NOMO-1 treated with DMSO at 0.1 percent for 48 hours (cell line): ENCODE data around the gene MLPH.
"Not testable (repeated sequence)": the region's sequence is repeated elsewhere in the genome, so short reads cannot be mapped to it uniquely, and the experiment has no call there.

ENCODE experiments used
- DNase-seq: peaks from one replicate; lab custom pipeline; 2025; ENCODE audit not compliant: unreplicated experiment; lab: John Stamatoyannopoulos, UW

MLPH gene

DNA sequence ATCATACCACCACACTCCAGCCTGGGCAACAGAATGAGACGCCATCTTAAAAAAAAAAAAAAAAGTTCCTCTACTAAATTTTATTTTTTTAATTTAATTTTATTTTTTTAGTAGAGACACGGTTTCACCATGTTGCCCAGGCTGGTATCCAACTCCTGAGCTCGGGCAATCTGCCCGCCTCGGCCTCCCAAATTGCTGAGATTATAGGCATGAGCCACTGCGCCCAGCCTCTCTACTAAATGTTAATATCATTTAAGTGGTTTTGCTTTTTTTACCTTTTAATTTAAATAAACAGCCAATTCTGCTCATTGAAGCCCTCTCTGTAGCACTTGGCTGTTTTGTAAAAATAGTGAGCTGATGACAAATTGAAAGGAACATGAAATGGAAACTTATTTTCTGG, 94.3 kb downstream of the MLPH start:
- DNase-seq: no peak

GRCh38 chr2:237581751-237582746, 95.0 kb downstream of the MLPH start:
- peak; percentile 39 for DNase-seq

DNA sequence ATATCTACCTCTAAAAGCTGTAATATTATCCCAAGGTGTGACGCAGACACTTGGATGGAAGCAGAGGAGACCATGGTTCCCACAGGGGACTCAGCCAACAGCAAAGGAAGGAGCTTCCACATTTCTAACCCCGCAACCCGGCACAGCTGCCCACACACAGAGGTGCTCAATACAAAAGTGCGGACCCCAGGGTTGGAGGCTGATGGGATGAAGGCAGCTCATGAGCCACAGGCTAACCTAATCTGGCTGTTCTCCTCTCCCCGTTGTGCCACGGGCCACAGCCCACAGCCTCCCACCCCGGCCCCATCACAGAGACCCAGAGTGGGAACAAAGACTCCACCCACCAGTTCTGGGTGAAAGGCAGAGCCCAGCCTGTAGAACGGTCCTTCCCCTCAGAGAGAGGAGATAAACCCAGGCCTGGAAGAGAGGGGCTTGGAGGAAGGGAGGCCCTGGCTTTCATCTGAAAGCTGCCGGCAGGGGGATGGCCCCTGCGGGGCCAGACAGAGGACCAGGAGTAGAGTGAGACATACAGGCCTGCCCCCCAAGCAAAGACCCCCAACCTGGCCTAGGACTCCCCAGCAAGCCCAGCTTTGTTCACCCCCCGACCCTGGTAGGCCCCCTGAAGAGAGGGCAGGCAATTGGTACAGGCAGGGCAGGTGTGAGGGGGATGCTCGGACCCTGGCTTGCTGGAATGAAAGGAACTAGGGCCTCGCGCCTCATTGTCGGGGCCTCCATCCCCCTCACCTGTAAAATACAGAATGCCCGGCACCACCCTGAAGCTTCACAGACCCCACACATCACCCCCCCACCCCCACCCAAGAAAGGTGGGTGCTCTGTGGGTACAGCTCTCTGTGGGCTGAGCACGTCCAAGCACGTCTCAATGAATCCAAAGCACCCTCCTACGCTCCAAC, 96.6 kb downstream of the MLPH start:
- no peak for DNase-seq

GRCh38 chr2:237585590-237586221, 98.7 kb downstream of the MLPH start:
- no peak for DNase-seq

DNA sequence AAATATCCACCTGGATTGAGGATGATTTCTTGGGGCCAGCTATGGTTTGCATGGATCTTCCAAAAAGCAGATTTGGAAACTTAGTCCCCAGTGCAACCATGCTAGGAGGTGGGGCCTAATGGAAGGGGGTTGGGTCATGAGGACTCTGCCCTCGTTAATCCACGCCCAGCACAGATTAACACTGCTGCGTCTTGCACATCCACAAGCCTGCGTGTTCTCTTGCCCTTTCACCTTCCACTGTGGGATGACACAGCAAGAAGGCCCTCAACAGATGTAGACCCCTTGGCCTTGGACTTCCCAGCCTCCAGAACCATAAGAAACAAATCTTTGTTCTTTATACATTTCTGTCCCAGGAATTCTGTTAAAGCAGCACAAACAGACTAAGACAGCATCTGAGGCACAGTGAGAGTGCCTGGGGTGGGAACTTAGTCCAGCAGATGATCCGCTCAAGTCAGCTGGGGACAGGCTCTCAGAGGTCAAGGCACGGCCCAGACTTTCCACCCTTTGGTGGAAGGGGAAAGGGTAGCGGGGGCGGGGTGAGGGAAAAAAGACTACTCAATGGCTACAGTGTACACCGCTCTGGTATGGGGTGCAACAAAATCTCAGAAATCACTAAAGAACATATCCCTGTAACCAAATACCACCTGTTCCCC, 101.1 kb downstream of the MLPH start:
- no peak for DNase-seq

- no peak for DNase-seq
These were observed 103.5 kb downstream of the MLPH start, which contains the start of gene RAB17 for GRCh38 chr2:237590272-237591140. Gene RAB17, minus strand, starts transcription at chr2:237590734. Its CDS starts 4,580 bp downstream, at chr2:237586154.

DNA sequence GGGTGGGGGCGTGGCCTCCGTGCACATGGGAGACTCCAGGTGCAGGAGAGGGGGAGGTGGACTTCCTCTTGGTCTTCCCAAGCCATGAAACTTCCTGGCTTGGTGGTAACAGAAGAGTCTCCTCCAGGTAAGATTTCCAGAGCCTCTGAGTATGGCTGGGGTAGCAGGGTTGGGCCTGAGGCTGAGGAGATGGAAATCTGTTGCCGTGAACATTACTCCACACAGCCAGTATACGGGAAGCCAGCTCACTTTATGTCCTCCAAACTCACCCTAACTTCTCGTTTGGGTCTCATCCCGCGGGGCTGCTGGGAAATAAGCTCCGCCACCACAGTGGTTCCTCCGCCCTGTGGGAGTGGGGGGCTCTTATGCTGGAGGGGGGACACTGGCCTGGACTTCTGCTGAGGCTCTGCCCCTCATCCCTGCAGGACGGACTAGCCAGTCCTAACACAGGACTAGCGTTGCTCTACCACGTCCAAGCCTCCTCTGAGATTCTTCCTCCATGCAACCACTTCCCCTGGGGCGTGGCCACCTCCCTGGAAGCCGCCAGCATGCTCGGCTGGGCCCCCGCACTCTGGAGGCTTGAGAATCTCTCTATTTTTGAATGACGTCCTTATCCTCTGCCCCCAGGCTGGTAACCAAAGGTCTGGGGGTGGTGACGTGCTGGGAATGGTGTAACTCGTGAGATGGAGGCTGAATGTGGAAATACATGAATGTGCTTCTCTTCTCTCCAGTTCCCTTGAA, 104.3 kb downstream of the MLPH start:
- peak; percentile 67 for DNase-seq

GRCh38 chr2:237592425-237592980, 105.5 kb downstream of the MLPH start:
- DNase-seq: no peak

DNA sequence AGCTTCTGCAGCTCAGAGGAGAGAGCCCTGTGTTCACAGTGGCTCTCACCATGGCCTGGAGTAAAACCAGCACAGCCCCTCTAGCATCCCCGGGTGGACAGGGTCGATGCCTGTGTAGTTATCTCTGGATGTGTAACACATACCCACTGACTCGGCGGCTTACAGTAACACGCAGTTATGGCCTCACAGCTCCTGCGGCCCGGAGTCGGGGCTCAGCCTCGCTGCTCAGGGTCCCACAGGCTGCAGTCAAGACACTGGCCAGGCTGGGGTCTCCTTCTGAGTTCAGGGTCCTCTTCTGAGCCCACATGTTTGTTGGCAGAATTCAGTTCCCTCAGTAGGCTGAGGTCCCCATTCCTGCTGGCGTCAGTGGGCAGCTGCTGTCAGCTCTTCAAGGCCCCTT, 106.0 kb downstream of the MLPH start:
- DNase-seq: no peak

GRCh38 chr2:237593596-237594320, 106.7 kb downstream of the MLPH start:
- no peak for DNase-seq

DNA sequence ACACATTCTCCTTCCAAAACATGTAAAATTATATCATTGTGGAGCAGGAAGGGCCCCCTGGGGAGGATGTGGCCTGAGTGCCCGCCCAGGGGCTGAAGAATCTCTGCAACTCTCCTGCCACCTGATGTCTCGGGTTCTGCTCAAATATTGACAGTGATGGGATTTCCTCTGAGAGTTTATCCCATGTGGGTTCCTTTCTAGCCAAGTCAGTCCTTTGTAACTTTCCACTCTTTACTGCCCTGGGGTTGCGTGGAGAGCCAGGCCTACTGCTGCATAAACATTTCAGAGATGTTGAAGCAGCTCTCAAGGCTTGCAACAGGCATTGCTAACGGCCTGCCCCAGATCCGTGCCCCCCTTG, 107.4 kb downstream of the MLPH start:
- DNase-seq: no peak

DNA sequence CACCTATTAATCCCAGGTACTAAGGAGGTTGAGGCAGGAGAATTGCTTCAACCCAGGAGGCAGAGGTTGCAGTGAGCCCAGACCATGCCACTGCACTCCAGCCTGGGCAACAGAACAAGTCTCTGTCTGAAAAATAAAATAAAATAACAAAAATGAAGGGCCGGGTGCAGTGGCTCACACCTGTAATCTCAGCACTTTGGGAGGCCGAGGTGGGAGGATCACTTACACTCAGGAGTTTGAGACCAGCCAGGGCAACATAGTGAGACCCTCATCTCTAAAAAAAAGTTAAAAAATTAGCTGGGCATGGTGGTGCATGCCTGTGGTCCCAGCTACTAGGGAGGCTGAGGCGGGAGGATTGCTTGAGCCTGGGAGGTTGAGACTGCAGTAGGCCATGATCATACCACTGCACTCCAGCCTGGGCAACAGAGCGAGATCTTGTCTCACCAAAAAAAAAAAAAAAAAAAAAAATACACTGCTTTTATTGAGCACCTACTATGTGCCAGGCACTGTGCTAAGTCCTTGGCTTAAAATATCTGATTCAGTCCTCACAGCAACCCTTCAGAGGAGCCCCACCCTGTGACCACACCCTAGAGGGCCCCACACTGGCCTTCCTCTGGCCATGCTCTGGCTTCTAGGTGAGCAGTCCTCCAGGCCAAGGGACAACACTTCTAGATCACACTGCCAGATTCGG, 108.9 kb downstream of the MLPH start:
- DNase-seq: not testable (repeated sequence)

DNA sequence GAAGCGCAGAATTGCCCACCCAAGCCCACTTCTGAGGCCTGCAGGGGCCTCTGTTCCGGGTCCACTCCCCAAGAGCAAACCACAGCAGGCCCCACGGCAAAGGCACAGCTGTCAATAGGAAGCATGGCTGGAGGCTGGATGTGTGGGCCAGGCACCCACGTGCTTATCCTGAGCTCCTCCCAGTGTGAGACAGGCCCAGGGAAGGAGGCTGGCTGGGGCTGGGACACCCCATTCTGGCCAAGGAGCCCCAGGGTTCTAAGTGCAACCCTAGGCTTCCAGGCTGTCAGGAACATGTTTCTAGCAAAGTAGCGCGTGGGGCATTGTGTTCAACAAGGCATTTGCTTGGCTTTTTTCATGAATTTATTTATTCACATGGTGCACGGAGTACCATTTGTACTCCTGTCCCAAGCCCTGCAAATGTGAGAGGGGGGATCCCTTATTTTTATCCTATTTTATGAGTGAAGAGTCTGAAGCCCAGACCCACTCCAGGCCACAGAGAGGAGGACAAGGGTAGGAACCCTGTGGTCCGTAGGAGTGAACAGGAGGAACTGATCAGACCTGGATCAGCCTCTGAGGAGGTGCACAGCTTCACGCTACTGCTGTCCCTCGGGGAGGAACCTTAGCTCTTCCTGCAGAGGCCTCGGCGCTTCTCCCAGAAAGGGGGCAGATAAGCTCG, 109.6 kb downstream of the MLPH start:
- no peak for DNase-seq

DNA sequence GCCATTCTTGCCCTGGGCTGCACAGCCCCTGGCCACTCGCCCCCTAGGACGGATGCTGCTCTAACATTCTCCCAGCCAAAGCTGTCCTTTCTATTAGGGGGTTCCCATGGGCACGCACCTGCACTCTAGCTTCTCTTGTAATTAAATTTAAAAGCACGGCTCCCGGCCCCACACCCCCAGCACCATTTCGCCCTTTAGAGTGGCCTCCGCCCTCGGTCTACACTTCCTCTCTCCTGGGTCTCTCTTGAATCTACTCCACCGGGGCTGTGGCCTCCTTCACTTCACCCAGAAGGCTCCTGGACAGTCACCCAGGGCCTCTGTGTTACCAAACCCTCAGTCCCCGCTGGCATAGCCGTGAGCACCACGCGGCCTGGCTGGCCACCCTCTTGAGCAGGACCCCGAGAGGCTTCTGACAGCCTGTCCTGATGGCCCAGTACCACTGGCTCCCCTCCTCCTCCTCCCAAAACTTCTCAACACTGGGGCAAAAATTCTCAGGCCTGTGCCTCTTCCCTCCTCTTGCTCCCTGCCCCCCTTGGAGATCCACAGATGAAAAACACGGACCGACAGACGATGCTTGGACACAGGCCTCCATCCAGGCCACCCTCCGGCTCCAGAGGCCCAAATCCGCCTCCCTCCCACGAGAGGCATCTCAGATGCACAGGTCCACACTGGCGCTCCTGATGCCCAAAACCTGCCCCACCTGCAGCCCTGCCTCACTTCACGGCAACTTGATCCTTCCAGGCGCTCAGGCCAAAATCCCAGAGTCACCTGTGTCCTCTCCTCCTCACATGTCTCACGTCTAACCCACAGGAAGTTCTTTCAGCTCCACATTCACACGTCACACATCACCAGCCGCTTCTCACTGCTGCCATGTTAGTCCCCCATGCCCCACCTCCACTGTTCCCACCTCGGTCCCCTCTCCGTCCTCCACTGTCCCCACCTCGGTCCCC, 110.4 kb downstream of the MLPH start:
- no peak for DNase-seq

DNA sequence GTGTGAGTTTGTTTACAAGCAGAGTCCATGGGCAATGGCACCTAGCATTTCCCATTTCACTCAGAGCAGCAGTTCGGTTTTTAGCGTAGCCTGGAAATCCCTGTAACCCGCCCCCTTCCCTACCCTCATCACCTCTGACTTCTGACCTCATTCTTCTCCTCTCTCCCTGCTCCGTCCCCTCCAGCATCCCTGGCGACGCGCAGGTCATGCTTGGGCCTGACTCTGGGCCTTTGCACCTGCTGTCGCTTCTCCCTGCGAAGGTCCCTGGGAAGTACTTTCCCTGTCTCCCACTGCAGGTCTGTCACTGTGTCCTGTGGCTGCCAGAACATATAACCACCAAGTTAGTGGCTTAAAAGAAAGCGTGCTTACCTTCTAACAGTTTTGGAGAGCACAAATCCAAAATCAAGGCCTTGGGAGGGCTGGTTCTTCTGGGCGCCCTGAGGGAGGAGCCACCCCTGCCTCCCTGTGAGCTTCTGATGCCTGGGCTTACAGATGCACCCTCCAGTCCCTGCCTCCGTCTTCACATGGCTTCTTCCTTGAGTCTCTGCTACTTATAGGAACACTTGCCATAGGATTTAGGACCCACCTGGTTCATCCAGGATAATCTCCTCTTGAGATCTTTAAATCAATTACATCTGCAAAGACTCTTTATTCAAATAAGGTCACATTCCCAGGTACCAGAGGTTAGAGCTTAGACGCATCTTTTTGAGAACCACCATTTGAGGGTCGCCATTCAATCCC, 111.6 kb downstream of the MLPH start:
- DNase-seq: no peak
